Subcutaneous abdominal adipose tissue (tissue), 5 donors: ENCODE results near the gene FNDC11.

Source experiments
- H3K27ac ChIP-seq: one replicate; pipeline ENCODE4 v1.7.0; 2013; ENCODE audit warnings: low read depth, mild to moderate bottlenecking, inconsistent platforms, low read length, moderate library complexity
- H3K27me3 ChIP-seq, 5 donors: one replicate each; pipeline ENCODE4 v1.7.0; 2013; ENCODE audit warnings: low read length in 5 of 5, inconsistent platforms in 1 of 5; ENCODE audit not compliant: control insufficient read depth in 5 of 5, insufficient read depth in 4 of 5
- H3K36me3 ChIP-seq, 5 donors: one replicate each; pipeline ENCODE4 v1.7.0; 2013; ENCODE audit warnings: low read length in 5 of 5; ENCODE audit not compliant: control insufficient read depth in 5 of 5, insufficient read depth in 5 of 5
- H3K4me1 ChIP-seq, 5 donors: one replicate each; pipeline ENCODE4 v1.7.0; 2013; ENCODE audit warnings: low read length in 5 of 5, mild to moderate bottlenecking in 3 of 5, moderate library complexity in 1 of 5; ENCODE audit not compliant: control insufficient read depth in 5 of 5, insufficient read depth in 5 of 5
- H3K4me3 ChIP-seq, 5 donors: one replicate each; pipeline ENCODE4 v1.7.0; 2013; ENCODE audit warnings: low read length in 5 of 5, low read depth in 1 of 5
- H3K9ac ChIP-seq, 5 donors: one replicate each; pipeline ENCODE4 v1.7.0; 2013; ENCODE audit warnings: low read length in 5 of 5, mild to moderate bottlenecking in 4 of 5, moderate library complexity in 3 of 5
- H3K9me3 ChIP-seq, 5 donors: one replicate each; pipeline ENCODE4 v1.7.0; 2013; ENCODE audit warnings: low read length in 5 of 5; ENCODE audit not compliant: control insufficient read depth in 5 of 5
- donor health status: healthy.
- donor health status: healthy.
- donor health status: healthy.
- donor health status: healthy.
- donor health status: healthy.

Gene FNDC11

DNA sequence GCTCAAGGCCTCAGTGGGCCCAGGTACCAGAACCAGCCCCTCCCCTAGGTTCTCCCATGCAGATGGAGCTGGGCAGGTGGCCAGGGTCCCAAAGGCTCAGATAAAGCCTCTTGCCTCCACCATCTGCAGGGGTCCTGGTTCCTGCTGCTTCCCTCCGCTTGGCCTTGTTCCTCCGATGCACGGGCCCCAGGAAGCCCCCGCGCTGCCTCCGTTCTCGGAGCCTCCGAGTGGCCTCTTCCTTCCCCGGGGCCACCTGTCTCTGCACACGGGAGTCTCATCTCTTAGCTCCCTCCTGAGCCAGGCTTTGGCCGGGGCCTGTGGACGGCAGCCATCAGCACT lies 14.9 kb upstream of the FNDC11 start:
- H3K27ac ChIP-seq = no peak overlapping the region
- no peak overlapping the region for H3K4me3 ChIP-seq
- no peaks in the 10 kb centered on the region for H3K36me3 ChIP-seq
- peaks cover 21 to 30% (median 22%) of the 10 kb centered on the region in 5 donors for H3K27me3 ChIP-seq
- H3K4me1 ChIP-seq = peaks cover 0 to 24% (median 20%) of the 10 kb centered on the region in 5 donors
- no peaks in the 10 kb centered on the region for H3K9me3 ChIP-seq
- no peak overlapping the region for H3K9ac ChIP-seq

DNA sequence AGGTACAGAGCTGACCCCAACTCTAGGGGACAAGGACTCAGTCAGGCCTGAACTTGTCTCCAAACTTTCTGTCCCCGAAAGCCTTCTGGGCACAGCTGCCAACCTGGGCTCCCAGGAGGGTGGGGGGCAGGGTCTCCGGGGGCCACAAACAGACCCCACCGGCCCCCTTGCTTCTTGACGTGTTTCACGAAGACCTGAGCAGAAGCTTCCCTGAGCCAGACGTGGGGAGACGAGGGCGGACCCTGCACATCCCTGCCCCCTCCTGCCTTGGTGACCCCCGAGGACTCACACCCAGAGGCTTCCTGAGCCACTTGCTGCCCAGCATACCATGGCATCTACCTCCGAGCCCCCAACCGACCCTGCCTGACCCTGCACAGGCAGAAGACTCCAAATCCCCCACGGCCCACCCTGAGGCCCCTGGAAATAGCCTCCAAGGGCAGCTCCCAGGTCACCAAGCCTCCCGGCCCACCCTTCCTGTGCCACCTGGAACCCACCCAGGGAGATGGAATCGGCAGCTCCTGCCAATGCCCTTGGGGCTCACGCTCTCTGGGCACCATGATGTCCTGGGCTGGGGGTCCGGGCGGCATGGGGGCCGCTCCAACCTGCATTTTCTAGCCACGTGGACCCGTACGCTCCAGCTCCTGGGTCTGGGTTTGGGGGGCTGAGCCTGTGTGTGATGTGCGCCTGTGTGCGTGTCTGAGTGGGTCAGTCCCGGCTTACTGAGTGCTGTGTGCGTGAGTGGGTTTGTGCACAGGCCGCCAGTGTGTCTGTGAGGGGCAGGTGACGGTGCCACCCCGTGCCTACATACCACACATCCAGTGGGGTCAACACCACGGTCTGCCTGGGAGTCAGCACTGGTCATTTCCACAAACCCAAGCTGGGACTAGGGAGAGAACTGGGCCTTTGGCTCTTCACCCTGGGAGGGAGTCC lies 14.3 kb upstream of the FNDC11 start:
- no peak overlapping the region for H3K9ac ChIP-seq
- H3K9me3 ChIP-seq = no peaks in the 10 kb centered on the region
- H3K36me3 ChIP-seq = no peaks in the 10 kb centered on the region
- H3K27ac ChIP-seq = no peak overlapping the region
- H3K4me1 ChIP-seq = peaks cover 0 to 23% (median 20%) of the 10 kb centered on the region in 5 donors
- peaks cover 14 to 30% (median 18%) of the 10 kb centered on the region in 5 donors for H3K27me3 ChIP-seq
- no peak overlapping the region for H3K4me3 ChIP-seq

DNA sequence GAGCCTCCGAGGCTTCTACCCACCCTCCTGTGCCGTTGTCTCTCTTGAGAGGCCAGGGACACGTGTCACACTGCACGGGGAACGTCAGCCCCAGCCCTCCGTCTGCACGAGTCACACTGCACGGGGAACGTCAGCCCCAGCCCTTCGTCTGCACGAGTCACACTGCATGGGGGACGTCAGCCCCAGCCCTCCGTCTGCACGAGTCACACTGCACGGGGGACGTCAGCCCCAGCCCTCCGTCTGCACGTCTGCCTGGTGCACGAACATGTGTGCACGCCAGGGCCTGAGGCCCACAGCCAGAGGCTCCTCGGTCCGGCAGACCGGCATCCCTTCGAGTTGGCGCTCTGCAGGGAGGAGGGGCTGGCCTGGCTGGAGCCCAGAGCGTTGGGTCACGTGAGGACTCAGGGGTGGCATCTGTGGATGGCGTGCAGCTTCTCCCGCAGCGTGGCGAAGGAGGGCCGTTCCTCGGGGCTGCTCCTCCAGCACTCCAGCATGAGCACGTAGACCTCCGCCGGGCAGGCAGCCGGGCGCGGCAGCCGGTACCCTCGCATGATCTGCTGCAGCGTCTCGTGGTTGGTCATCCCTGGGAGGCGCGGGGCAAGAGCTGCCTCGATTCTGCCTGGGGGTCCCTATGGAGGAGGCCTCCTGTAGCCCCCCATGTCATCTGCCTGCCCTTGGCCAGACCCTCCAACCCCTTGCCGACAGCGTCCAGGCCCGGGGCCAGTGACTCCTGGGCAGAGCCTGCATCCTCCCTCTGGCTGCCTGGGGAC lies 13.4 kb upstream of the FNDC11 start:
- no peaks in the 10 kb centered on the region for H3K9me3 ChIP-seq
- H3K36me3 ChIP-seq = no peaks in the 10 kb centered on the region
- H3K27ac ChIP-seq = no peak overlapping the region
- peaks cover 0 to 20% (median 20%) of the 10 kb centered on the region in 5 donors for H3K4me1 ChIP-seq
- no peak overlapping the region for H3K9ac ChIP-seq
- peaks cover 12 to 31% (median 16%) of the 10 kb centered on the region in 5 donors for H3K27me3 ChIP-seq
- no peak overlapping the region for H3K4me3 ChIP-seq

- Histone ChIP-seq H3K4me3 (no peak overlapping the region), H3K36me3 (no peaks in the 10 kb centered on the region), H3K27ac (no peak overlapping the region), H3K4me1 (peaks cover 0 to 18% (median 17%) of the 10 kb centered on the region in 5 donors), H3K9me3 (no peaks in the 10 kb centered on the region), H3K9ac (no peak overlapping the region), H3K27me3 (peaks cover 13 to 32% (median 17%) of the 10 kb centered on the region in 5 donors)
Measured at GRCh38 chr20:63541371-63541770, 12.6 kb upstream of the FNDC11 start.

DNA sequence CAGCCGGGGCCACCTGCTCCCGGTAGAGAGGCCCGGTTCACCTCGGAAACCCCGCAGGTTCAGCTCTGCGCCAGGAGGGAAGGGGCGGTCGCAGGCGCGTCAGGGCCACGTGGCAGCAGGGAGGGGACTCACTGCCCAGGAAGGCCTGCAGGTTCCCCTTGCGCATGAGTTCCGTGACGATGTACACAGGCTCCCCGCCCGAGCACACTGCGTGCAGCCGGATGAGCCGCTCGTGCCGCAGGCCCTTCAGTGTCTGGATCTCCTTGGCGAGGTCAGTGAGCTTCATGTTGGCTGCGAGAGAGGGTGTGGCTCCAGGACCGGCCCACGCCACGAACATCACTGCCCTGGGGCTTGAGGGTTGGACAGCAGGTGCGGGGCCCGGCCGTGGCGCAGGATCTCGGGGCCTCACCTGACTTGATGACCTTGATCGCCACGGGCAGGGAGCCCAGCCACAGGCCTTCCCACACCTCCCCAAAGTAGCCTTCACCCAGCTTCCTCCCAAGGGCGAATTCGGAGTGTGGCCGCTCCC lies 11.9 kb upstream of the FNDC11 start:
- H3K27ac ChIP-seq = no peak overlapping the region
- no peaks in the 10 kb centered on the region for H3K9me3 ChIP-seq
- H3K4me3 ChIP-seq = no peak overlapping the region
- no peaks in the 10 kb centered on the region for H3K36me3 ChIP-seq
- H3K4me1 ChIP-seq = peaks cover 0 to 10% (median 10%) of the 10 kb centered on the region in 5 donors
- H3K9ac ChIP-seq = no peak overlapping the region
- peaks cover 9 to 30% (median 19%) of the 10 kb centered on the region in 5 donors for H3K27me3 ChIP-seq

- H3K9ac ChIP-seq = no peak overlapping the region
- H3K27ac ChIP-seq = no peak overlapping the region
- peaks cover 12 to 33% (median 20%) of the 10 kb centered on the region in 5 donors for H3K27me3 ChIP-seq
Measured at GRCh38 chr20:63542696-63543095, 11.3 kb upstream of the FNDC11 start.

GRCh38 chr20:63543131-63543530 lies 10.8 kb upstream of the FNDC11 start:
- Histone ChIP-seq H3K9ac (no peak overlapping the region), H3K9me3 (no peaks in the 10 kb centered on the region), H3K4me1 (no peaks in the 10 kb centered on the region), H3K4me3 (no peak overlapping the region), H3K36me3 (no peaks in the 10 kb centered on the region), H3K27me3 (peaks cover 14 to 37% (median 23%) of the 10 kb centered on the region in 5 donors), H3K27ac (no peak overlapping the region)

More at GRCh38 chr20:63542696-63543095, 11.3 kb upstream of the FNDC11 start:
- H3K9me3 ChIP-seq = no peaks in the 10 kb centered on the region
- no peaks in the 10 kb centered on the region for H3K36me3 ChIP-seq
- H3K4me3 ChIP-seq = no peak overlapping the region
- H3K4me1 ChIP-seq = peaks cover 0 to 4% (median 4%) of the 10 kb centered on the region in 5 donors

DNA sequence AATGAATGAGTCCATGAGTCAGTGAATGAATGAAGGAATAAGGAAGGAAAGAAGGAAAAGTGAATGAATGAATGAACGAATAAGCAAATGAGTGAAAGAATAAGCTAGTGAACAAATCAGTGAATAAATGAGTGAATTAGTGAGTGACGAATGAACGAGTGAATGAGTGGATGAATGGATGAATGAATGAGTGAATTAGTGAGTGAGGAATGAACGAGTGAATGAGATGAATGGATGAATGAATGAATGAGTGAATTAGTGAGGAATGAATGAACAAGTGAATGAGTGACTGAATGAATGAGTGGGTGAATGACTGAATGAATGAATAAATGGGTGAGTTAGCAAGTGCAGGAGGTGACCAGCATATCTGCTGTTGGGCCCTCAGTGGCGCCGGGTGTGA lies 10.2 kb upstream of the FNDC11 start:
- Histone ChIP-seq H3K27me3 (peaks cover 19 to 43% (median 29%) of the 10 kb centered on the region in 5 donors), H3K4me1 (no peaks in the 10 kb centered on the region)

GRCh38 chr20:63544241-63544957 lies 9.6 kb upstream of the FNDC11 start:
- Histone ChIP-seq H3K9ac (no peak overlapping the region), H3K27ac (no peak overlapping the region), H3K4me1 (no peaks in the 10 kb centered on the region), H3K4me3 (no peak overlapping the region), H3K27me3 (peaks cover 19 to 47% (median 30%) of the 10 kb centered on the region in 5 donors), H3K36me3 (no peaks in the 10 kb centered on the region), H3K9me3 (no peaks in the 10 kb centered on the region)

More for the DNA sequence above, 10.2 kb upstream of the FNDC11 start:
- no peak overlapping the region for H3K4me3 ChIP-seq
- H3K9me3 ChIP-seq = no peaks in the 10 kb centered on the region
- no peaks in the 10 kb centered on the region for H3K36me3 ChIP-seq
- no peak overlapping the region for H3K9ac ChIP-seq
- H3K27ac ChIP-seq = no peak overlapping the region
